Activated CD4-positive, CD25-positive, alpha-beta regulatory T cell treated with anti-CD3 and anti-CD28 coated beads, Interleukin-2, amount 50 U/mL, for 16 hours (primary cell): ENCODE measurements around the gene KDM2A.

Experiments
- DNase-seq: peaks from one replicate; pipeline ENCODE4 v3.0.0-alpha.2; 2020; ENCODE audit warnings: low read depth, low spot score

The KDM2A gene

DNA sequence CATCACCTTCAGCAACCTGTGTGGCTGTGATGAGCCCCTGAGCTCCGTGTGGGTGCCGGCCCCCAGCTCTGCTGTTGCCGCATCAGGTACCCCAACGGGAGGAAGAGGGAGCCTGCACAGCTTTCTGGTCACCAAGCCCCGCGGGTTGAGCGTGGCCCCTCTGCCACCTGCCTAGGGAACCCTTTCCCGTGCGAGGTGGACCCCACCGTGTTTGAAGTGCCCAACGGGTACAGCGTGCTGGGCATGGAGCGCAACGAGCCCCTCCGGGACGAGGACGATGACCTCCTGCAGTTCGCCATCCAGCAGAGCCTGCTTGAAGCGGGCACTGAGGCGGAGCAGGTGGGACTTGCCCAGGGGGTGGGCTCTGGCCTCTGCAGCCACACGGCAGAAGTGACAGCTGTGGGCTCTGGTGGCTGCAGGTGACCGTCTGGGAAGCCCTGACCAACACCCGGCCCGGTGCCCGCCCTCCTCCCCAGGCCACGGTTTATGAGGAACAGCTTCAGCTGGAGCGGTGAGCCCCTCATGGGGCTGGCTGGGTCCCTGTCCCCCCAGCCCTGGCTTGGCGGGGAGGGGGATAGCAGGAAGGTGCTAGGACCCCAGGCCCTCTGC is 182.4 kb downstream of the KDM2A start:
- DNase-seq: no peak

- DNase-seq: no peak
Observed at GRCh38 chr11:67301951-67302516, 183.0 kb downstream of the KDM2A start.

GRCh38 chr11:67302571-67303131 is 183.6 kb downstream of the KDM2A start:
- no peak for DNase-seq

DNA sequence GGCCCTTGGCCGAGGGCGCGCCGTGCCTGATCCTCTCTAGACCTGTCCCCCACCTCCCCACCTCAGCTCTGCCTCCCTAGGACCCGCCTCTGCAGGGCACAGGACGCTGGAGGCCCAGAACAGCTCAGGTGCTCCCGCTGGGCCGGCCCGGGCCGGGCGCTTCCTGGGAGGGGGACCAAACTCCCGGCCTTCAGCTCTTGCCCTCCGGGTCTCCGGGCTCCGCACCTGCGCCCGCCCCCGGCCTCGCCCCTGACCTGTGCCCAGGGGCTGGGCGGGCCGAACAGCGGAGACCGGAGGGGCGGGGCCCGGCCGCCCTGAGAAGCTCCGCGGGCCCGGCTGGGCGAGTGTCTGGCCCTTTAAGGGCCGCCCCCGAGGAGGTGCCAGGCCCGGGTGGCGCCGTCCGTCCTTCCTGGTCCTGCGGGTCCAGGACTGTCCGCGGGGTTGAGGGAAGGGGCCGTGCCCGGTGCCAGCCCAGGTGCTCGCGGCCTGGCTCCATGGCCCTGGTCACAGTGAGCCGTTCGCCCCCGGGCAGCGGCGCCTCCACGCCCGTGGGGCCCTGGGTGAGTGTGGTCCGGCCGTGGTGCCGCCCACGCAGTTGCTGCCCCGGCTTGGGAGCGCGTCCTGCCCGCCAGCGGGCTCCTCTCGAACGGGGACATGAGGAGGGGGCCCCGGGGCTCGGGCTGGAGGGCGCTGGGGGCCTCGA is 184.2 kb downstream of the KDM2A start, which contains the start of gene SSH3:
Gene SSH3, plus strand, starts transcription at position 399 of the 703 bp plus-strand sequence. Its CDS starts 96 bp downstream, at position 495.
- no peak for DNase-seq

DNA sequence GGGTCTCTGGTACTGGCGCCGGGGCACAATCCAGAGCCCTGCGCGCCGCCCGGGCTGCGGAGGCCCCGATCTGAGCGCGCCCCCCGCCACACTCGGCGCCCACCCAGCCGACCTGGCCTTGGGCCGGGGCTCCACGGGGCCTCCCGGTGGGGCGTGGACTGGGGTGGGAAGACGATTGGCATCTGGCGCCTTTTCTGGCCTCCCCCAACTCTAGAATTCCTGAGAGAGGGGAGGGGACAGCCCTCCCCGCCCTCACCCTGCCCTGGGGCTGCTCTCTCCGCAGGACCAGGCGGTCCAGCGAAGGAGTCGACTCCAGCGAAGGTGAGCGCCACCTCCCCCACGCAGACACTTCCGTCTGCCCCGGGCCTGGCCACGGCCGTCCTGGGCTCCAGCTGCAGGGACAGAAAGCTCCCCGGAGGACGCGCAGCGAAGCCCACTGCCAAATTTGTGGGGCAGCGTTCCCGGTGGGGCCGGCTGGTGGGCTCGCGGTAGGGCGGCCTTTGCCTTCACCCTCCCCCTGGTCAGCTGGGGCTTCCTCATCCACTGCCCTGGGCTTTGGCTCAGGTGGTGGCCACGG is 184.9 kb downstream of the KDM2A start:
- no peak for DNase-seq

DNA sequence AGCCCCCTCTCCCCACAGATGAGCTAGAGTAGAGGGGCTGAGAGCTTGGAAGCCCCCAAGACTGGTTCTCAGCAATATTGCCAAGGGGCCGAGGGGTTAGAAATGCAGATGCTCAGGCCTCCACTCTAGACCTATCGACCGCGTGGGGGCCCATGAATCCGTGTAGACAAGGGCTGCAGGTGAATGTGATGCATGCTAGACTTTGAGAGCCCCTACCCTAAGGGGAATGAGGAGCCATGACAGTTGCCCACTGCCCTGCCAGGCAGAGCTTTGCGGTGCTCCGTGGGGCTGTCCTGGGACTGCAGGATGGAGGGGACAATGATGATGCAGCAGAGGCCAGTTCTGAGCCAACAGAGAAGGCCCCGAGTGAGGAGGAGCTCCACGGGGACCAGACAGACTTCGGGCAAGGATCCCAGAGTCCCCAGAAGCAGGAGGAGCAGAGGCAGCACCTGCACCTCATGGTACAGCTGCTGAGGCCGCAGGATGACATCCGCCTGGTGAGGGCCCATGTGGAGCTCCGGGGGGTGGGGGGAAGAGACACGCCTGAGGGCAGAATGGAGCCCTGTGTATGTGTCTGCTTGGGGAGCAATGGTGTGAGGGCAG is 185.5 kb downstream of the KDM2A start:
- no peak for DNase-seq

GRCh38 chr11:67306769-67307544 is 187.9 kb downstream of the KDM2A start:
- DNase-seq: no peak

GRCh38 chr11:67307545-67308001 is 188.5 kb downstream of the KDM2A start:
- no peak for DNase-seq
